Measurements from ENCODE around the gene SMC3. TPM values are rescaled to one million over a fixed set of nuclear protein-coding genes. Genes with fewer than 3 reads are reported as not detected.
A peak's percentile ranks its signal among the peaks of the same experiment; 100 is the strongest.
"Not testable (repeated sequence)": the region's sequence is repeated elsewhere in the genome, so short reads cannot be mapped to it uniquely, and the experiment has no call there.

The SMC3 gene
- polyA plus RNA-seq, 1 donor = 109 TPM

DNA sequence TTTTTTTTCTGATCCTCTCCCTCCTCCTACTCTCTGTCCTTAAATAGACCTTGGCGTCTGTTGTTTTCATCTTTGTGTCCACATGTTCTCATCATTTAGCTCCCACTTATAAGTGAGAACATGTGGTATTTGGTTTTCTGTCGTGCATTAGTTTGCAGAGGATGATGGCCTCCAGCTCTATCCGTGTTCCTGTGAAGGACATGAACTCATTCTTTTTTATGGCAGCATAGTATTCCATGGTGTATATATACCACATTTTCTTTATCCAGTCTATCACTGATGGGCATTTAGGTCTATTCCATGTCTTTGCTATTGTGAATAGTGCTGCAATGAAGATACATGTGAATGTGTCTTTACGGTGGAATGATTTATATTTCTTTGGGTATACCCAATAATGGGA lies 55.8 kb downstream of the SMC3 start:
- not testable (repeated sequence) for DNase-seq

DNA sequence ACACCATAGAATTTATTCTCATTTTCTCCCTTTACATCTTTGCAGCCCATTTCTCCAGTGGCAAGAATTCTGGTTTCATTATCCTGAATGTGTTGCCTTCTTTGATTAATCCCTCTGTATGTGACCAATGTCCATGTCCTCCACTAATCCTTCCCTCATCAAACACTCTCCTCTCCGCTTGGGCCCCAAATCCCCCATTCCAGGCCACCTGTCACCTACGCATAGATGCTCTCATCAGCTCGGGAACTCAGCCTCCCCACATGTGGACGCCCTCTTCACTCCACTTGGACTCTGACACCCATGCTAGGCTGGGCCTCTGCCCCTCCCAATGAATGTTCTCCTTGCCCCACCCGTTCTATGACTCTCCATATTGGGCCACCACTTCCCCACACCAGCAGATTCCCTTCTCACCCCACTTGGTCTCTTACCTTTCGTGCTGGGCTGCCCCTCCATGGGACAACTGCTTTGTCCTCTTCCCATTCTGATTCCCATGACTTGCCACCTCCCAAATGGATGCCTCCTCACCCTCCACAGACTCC lies 57.9 kb downstream of the SMC3 start:
- no peak for DNase-seq

DNA sequence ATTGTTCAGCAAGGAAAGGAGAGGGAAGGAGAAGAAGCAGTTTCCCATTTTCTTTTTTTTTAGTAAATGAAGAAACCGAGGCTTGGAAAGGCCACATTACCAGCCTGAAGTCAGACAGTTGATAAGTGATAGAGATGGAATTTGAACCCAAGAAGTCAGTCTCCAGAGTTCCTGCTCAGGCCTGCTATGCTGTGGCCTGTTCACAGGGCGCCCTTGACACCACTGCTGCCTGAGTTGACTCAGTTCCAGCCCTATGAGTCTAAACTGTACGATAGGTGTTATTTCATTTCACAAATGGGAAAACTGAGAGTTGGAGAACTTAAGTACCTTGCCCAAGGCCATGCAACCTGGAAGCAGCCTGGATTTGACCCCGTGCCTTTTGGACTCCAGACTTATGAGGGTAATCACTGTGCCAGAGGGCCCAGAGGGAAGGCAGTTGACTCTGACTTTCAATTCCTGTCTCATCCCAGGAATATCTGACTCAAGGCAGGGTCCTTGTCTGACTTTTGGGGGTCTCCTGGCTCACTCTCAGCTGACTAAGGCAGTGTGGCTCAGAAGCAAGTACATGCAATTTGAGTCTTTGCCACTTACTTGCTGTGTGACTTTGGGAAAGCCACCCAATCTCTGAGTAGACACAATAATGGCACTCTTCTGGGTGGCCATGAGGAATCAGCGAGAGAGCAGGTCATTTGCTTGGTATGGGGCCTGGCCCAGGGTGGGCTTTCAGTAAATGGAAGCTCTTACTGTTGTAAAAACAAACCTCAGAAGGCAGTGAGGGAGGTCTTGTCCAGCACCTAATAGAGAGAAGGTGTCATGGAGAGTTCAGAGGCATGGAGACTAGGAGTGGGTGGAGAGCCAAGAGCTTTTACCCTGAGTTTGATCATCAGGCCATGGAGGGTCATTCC lies 58.7 kb downstream of the SMC3 start:
- no peak for DNase-seq

DNA sequence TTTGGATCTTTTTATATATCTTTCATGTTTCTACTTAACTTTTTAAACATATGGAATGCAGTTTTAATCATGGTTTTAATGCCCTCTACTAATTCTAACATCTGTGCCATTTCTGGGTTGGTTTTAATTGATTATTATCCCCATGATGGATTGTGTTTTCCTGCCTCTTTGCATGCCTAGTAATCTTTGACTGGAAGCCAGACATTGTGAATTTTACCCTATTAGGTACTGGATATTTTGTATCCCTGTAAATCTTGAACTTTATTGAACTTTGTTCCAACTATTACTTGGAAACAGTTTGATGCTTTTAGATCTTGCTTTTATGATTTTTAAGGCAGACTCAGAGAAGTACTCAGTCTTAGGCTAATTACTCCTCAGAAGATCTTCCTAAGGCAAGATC lies 60.7 kb downstream of the SMC3 start:
- DNase-seq = no peak

DNA sequence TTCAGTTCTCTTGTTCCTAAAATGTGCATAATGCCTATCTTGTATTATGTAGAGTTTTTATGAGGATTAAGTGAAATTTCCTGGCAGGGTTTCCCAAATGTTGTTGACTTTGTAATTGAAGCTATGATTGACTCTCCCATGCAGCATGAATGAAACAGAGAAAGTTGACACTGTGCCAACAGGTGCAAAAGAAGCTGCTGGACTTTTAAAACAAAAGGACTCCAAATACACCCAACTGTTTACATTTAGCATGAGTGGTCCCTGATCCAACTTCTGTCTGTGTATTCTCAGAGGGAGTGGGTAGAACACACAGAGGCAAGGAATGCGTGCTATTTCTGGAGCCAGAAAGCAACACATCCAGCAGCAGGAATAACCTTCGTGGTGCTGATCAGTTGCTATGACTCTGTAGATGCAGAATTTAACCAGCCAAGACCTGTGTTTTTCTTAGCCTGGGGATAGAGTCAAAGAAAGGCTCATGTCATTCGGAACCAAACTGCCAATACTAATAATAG lies 62.2 kb downstream of the SMC3 start:
- DNase-seq = peak; percentile 51

DNA sequence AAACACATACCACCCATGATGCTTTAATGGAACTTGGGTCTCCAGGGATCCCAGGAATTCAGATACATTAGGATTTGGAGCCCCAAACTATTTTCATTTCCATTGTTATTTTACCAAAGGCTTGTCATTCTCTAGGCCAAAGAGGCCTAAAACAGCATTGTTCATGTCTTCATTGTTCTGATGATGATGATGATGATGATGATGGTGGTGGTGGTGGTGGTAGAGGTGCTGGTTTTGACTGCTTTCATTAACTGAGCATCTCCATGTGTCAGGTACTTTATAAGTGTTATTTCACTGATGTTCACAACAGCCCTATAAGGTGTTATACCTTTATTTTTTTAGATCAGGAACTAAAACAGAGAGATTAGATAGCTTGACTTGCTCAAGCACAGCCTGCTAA lies 64.4 kb downstream of the SMC3 start:
- DNase-seq = no peak

DNA sequence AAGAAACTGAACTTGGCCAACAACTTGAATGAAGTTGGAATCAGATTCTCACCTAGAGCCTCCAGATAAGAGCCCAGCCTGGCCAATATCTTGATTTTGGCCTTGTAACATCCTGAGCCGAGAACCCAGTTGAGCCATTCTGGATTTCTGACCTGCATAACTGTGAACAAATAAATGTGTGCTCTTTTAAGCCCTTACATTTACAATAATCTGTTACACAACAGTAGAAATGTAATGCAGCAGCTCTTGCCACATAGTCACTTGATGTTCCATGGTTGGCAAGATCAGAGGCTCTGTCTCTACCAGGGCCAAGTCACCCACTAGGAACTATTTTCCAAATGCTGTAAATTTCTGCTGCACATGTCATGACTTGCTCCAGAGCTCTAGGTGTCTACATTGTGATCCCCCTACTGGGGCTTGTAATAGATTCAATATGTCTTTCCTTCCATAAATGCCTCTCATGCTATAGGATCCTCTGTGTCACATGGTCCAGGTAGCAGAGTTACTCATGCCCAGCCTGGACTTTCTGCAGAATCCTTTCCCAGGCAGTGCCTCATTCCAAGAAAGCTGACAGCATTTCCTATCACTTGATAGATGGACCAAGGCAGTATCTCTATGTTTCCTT lies 65.2 kb downstream of the SMC3 start:
- no peak for DNase-seq

DNA sequence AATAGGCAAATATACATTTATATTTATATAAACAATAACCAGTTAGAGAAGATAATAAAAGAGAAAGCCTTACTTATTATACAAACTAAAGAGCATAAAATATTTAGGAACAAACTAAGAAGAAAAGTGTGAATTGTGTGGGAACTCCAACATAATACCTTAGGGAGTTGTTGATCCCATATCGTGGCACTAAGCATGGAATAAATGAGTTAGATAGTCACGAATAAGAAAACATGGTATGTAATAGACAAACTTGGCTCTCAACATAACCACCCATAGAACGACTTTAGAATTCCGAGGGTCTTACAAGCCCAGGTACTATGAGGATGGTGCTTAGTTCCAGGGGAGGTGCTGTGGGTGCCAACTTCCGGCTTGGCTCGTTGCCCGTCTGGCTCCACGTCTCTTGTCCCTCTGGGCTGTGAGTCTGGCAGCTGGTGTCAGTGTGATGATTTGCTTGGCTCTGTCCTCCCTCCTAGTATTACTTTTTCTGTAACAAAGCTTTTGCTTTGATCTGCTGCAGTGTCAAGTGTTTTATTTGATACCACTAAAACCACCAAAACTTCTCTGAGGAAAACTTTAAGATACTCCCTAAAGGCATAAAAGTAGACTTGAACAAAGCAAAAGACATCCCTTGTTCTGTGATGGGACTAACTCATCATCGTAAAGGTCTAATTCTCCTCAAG lies 67.2 kb downstream of the SMC3 start:
- peak; percentile 53 for DNase-seq

DNA sequence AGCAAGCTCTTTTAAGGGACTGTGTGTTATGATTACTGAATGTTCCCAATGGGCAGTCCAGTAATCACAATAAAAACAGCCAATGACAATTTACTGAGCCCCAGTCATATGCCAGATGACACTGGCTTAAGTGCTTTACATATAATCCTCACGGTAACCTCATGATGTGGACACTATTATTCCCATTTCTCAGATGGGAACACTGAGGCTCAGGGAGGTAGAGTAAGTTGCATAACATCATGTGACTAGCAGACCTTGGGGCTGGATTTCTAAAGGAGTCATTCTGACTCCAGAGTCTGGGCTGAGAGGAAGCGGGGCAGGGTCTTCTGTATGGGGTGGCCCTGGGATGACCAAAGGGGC lies 69.1 kb downstream of the SMC3 start:
- no peak for DNase-seq

DNA sequence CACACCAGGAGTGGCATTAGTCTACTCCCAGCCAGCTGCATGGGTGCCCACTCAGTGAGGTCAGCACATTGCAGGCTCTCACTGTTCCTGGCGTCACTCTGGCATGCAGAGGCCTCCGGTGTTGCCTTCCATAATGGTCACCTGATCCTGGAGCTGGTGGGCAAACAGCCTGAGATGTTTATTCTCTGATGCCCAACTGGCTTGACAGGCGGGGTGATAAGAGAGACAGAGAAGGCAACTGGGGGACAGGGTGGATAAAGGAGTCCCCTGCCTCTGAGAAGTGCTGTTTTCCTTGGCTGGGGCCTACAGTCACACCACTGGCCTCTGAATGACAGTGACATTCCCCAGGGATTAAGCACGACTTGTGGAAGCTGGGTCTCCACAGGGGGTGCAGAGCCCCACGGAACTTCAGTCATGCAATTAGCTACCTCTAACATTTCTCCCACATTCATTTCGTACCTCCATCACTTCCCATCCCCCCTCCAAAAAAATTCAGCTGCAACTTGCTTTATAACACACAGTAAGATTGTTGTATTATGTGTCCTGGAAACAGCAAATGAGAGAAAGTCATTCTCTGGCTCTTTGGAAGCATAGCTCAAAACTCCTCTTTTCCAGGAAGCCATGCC lies 69.5 kb downstream of the SMC3 start:
- DNase-seq = no peak

DNA sequence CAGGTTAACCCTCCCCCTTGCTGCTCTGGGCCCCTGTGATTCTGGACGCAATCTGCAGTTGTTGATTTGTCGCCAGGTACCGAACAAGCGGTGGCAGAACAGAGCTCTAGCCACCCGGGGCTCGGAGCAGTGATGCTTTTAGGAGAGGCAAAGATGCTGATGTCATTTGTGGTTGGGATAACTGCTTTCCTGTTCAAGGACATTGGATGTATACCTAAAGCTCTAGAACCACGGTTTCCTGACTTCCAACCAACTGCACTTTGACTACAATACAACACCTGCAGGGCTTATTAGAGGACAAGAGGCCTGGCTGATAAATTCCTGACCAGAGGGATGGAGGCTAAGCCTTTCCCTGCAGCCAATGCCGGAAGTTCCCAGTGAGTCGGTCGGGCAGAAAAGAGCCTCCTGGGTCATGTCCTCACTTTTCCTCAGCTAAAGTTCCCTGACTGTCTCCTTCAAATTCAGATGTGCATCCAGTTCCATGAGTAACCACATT lies 70.1 kb downstream of the SMC3 start:
- no peak for DNase-seq

DNA sequence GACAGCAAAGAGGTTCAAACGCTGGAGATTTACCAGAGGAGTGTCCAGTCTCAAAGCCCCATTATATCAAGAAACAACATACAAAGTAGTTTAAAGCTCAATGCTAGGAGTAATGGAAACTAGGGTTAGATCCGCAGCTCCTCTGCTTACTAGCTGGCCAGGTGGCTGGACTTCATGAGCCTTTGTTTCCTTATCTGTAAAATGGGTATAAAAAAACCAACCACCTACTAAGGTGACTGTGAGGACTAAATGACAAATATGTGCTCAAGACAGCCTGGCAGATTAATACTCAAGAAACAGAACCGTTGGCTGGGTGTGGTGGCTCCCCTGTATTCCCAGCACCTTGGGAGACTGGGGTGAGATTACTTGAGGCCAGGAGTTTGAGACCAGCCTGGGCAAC lies 70.8 kb downstream of the SMC3 start:
- no peak for DNase-seq

DNA sequence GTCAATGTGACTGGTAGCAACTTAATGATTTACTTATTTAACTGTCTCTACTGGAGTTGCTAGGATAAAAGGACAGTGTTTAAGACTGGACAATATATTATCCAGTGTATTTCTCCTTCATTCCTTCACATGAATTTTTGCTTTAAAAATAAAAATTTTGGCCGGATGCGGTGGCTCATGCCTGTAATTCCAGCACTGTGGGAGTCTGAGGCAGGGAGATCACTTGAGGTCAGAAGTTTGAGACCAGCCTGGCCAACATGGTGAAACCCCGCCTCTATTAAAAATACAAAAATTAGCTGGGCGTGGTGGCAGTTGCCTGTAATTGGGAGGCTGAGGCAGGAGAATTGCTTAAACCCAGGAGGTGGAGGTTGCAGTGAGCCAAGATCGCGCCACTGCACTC lies 71.6 kb downstream of the SMC3 start:
- not testable (repeated sequence) for DNase-seq

DNA sequence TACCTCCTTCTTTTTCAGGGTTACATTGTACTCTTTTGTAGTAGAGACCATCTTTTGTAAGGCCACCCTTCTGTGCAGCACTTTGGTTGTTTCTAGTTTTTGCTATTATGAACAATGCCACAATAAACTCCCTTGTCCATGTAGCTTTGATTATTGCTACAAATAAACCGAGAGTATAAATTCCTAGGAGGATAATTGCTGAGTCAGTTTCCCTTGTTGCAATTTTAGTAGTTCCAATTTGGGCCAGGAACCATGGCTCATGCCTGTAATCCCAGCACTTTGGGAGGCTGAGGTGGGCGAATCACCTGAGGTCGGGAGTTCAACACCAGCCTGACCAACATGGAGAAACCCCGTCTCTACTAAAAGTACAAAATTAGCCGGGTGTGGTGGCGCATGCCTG lies 72.4 kb downstream of the SMC3 start:
- not testable (repeated sequence) for DNase-seq

DNA sequence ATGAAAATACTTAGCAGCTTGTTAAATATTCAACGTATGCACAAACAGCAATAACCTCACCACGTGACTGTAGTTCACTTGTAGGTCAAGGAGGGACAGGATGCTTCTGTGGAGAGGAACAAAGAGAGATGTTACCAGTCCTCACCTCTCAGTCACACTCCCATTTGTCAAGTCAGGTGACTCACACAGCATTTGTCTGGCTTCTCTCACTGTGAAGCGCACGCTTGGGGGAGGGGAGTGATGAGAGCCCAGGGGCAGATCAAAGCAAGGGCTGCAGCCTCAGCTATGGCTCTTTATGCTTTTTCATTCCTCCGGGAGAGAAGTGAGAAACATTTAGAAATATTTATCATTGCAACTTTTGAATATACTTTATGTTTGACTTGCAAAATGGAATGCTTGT lies 73.8 kb downstream of the SMC3 start:
- peak; percentile 53 for DNase-seq

DNA sequence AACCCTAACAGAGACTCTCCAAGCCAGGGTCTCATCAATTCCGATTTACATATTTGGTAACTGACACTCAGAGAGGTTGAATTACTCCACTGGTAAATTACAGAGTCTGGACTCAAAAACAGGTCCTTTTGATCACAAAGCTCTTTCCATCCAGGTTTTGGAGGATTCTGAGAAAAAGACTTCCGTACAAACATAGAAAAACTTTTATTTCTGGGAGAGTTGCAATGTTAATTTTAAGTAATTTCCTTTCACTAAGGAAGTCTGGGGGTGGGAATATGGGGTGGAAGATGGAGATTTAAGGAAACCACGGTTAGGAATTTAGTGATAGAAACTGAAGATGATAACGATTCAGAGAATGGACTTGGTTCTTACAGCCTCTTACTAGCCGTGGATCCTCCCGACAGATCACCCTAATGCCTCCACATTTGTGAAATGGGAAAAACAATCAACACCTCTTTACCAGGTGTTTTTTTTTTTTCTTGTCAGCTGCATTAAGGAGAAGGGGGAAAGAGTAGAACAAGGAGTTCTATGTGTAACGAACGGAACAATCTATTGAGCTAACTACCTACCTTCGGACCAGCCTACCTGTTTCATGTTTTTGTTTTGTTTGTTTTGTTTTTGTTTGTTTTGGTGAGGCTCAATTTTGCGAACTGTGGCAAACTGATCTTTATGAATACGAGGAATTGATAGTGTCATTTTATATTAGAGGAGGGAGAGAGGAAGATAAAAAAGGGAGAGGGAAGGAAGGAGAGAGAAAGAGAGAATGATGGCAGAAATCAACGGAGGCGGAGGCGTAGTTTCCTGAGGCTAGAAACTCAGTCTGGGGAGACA lies 74.9 kb downstream of the SMC3 start:
- DNase-seq = no peak

DNA sequence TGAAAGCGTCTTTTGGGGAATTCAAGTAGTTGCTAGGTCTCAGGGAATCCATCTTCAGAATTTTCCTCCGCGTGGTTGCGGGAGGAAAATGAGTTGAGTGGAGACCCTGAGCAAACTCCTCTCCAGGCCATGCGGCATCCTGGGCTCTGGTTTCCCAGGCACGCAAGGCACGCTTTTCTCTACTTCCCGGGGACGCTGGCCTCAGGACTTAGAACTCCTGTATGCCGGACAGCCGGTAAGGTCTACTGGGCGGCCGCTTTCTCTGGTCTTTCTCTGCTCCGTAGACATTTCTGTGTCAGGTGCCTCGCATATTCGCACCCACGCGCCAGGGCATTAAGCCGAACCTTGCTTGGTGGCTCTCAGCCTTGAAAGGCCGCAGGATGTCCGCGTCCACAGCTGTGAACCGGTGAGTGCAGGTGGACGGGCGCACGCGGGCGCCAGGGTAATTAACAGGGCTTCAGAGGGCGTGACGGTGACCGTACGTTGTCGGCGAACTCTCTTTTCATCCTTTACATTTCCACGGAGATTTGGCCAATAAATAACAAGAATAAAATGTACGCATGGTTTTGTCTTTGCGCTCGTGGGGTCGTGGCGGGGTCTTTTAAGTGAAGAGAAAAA lies 75.6 kb downstream of the SMC3 start:
- no peak for DNase-seq

DNA sequence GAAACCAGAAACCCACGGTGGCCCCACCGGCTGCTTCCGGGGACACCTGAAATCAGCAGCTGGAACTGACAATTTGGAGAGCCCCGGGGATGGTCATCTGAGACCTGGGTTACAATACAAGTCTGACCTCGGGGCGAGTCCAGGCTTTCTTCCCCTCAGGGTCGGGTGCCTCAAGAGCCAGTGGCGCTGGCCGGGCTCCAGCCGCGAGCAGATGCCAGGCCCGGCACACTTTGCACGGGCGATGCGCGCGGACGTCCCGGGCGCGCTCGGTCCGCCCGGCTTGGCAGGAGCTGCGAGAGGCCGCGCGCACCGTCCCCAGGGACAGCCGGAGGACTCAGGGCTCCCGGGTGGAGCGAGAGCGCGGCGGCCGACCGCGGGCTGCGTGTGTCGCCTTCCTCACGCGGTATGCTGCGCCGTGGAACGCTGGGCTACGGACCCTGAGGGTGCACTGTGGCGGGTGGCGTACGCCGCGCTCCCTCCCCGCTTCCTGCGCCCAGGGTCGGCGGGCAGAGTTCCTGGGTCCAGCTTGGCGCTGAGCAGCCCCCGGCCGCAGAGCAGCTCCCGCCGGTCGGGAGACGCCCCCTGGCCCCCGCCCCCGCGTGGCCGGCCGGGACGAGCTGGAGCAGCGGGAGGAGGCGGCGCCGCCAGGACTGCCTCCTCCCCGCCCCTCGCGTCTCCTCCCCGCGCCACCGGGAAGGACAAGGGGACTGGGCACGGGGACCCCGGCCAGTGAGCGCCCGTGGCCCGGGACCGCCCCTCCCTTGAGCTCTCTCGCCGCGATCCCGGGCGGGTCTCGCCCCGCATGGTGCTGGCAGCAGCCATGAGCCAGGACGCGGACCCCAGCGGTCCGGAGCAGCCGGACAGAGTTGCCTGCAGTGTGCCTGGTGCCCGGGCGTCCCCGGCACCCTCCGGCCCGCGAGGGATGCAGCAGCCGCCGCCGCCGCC lies 76.4 kb downstream of the SMC3 start, which contains the start of gene RBM20:
TSS of gene RBM20 (plus strand) at position 684 of the 945 bp plus-strand sequence. CDS start at position 803, 119 bp downstream.
- DNase-seq = peak; percentile 47

Data from left kidney (tissue), 2 donors.